ENCODE data around the gene IRF5. TPM values are rescaled to one million over a fixed set of nuclear protein-coding genes. Genes with fewer than 3 reads are reported as not detected.

The IRF5 gene
- total RNA-seq, 1 donor from 2014 or later = 19.9 TPM

DNA sequence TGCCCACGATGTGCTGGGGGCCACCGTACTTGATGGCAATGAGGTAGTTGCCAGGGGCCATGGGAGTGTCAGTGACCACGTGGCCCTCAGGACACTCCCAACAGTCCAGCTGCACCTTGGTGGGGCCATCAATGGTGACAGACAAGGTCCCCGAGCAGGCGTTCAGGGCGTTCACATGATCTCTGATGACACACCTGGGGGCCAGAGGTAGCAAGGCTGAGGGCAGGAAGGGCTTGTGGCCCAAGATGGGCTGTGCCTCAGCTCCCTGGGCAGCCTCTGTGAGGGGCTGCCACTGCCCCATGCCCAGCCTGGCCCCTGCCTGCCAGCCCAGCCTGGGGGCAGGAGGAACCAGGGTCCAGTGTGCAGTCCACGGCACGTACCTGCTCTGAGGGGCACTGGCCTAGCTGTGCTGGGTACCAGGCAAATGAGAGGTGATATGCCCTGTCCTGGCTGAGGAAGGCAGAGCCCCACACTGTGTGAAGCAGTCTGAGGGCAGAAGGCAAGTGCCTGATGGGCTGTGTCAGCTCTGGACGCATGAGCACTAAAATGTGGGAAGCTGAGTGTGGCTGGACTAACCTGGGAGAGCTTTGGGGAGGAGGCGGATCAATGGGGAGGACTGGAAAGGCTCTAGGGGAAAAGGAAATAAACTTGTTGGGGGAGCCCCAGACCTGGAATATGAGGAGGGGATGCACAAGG, 23.7 kb upstream of the IRF5 start:
- TF ChIP-seq, protein P1, sequence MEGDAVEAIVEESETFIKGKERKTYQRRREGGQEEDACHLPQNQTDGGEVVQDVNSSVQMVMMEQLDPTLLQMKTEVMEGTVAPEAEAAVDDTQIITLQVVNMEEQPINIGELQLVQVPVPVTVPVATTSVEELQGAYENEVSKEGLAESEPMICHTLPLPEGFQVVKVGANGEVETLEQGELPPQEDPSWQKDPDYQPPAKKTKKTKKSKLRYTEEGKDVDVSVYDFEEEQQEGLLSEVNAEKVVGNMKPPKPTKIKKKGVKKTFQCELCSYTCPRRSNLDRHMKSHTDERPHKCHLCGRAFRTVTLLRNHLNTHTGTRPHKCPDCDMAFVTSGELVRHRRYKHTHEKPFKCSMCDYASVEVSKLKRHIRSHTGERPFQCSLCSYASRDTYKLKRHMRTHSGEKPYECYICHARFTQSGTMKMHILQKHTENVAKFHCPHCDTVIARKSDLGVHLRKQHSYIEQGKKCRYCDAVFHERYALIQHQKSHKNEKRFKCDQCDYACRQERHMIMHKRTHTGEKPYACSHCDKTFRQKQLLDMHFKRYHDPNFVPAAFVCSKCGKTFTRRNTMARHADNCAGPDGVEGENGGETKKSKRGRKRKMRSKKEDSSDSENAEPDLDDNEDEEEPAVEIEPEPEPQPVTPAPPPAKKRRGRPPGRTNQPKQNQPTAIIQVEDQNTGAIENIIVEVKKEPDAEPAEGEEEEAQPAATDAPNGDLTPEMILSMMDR (IDR thresholded peaks at IDR 0.05; ENCODE audit: insufficient read depth, low read length, poor library complexity, severe bottlenecking) = no peak
- H3K36me3 ChIP-seq (ENCODE audit: control insufficient read depth, insufficient read depth, low read length) = no peaks in the 10 kb centered on the region
- H3K4me3 ChIP-seq (ENCODE audit: low read depth, low read length) = no peak overlapping the region
- DNase-seq (ENCODE audit: low read depth) = no peak
- H3K27me3 ChIP-seq (ENCODE audit: control insufficient read depth, insufficient read depth, low read length) = peaks cover 41% of the 10 kb centered on the region

DNA sequence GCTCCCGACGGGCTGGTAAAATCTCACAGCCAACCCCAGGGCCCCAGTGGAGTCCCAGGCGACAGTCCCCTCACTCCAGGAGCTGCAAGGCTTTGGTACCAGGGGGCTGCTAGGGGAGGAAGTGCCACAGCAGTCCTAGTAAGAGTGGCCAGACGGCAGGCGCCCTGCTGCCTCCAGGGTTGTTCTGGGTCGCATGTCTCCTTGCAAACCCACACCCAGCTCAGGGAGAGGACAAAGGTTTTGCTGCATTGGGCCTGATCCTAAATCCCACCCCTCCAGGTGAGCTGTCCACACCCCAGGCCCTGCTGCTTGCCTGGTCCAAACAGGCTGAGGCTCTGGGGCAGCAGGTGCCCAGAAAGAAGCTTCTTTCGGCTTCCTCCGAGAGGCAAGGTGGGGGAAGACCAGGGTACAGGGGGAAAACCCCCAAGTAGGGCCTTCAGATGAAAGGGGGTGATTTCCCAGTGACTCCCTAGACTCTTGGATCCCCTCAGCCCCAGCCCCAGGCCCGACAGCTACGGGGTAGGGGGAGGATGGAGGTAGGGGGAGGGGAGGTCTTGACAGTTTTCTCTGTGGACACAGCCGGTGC, 23.1 kb upstream of the IRF5 start:
- Histone ChIP-seq H3K36me3 (ENCODE audit: control insufficient read depth, insufficient read depth, low read length) (no peaks in the 10 kb centered on the region), H3K27me3 (ENCODE audit: control insufficient read depth, insufficient read depth, low read length) (peaks cover 47% of the 10 kb centered on the region), H3K4me3 (ENCODE audit: low read depth, low read length) (no peak overlapping the region)
- TF ChIP-seq, protein P1 (IDR thresholded peaks at IDR 0.05; ENCODE audit: insufficient read depth, low read length, poor library complexity, severe bottlenecking) = no peak
- DNase-seq (ENCODE audit: low read depth) = no peak

DNA sequence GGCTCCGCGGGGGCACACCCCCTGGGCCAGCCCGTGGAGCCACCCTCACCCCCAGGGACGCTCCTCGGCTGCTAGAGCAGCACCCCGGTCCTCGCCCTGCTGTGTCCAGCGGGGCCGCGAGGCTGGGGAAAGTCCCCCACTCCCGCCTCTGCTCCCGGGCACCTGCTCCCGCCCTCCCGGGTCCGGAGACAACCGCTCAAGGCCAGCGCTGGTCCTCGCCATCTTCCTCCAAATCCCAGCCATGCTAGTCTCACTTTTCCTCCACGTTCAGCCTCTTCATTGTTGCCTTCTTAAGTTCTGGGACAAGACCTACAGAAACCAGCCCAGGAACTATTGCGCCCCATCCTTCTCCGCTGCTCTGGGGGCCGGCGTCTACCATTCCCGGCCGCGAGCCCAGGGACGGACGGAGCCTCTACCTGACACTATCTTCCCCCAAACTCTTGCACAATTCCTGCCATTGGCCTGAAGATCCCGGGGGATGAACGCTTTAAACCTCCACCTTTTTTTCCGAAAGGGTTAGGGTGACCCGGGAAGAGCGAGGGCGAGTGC, 22.4 kb upstream of the IRF5 start:
- Histone ChIP-seq H3K4me3 (ENCODE audit: low read depth, low read length) (no peak overlapping the region), H3K27me3 (ENCODE audit: control insufficient read depth, insufficient read depth, low read length) (peaks cover 53% of the 10 kb centered on the region), H3K36me3 (ENCODE audit: control insufficient read depth, insufficient read depth, low read length) (no peaks in the 10 kb centered on the region)
- TF ChIP-seq, protein P1 (IDR thresholded peaks at IDR 0.05; ENCODE audit: insufficient read depth, low read length, poor library complexity, severe bottlenecking) = no peak
- DNase-seq (ENCODE audit: low read depth) = no peak

DNA sequence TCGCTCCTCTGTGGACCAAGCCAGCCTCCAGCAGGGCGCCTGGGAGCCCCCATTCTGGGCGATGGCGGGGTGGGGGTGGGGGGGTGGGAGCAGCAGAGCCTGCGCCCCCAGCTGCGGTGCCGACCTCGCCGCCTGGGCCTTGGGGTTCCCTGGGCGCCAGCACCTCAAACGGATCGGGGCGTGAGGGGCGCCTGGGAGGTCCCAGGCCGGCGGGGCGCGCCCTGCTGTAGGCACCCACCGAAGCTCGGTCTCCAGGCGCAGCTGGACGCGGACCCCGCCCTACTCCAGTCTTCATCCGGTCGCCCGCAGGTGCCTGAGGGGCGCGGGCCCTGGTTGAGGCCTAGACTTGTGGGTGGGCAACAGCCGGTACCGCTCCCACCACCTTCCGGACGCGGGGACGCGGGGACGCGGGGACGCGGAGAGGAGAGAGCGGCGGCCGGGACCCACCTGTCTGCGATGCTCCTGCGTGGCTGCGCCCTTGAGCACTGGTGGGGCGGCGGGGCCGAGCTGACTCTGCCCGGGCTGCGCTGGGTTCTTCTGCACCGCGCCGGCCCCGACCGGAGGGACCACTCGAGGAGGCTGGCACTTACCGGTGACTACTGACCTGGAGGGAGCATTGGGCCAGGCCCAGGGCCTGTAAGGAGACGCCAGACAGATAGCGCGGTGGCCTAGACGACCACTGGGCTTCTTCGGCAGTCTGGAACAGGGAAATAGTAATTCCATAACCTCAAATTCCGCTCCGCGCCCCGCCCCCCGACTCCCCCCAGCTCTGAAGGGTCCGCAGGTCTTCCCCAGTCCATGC, 21.7 kb upstream of the IRF5 start:
- no peak overlapping the region for H3K4me3 ChIP-seq (ENCODE audit: low read depth, low read length)
- H3K27me3 ChIP-seq (ENCODE audit: control insufficient read depth, insufficient read depth, low read length) = peaks cover 55% of the 10 kb centered on the region
- H3K36me3 ChIP-seq (ENCODE audit: control insufficient read depth, insufficient read depth, low read length) = no peaks in the 10 kb centered on the region
- TF ChIP-seq, protein P1 (IDR thresholded peaks at IDR 0.05; ENCODE audit: insufficient read depth, low read length, poor library complexity, severe bottlenecking) = no peak
- DNase-seq (ENCODE audit: low read depth) = no peak

DNA sequence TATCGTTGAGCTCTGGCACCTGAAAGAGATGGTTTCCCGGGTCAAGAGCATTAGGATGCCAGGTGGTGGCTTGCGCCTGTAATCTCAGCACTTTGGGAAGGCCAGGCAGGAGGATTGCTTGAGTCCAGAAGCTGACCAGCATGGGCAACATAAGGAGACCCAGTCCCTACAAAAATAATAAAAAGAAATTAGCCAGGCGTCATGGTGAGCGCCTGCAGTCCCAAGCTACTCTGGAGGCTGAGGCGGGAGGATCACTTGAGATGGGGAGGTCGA, 21.1 kb upstream of the IRF5 start:
- TF ChIP-seq, protein P1 (IDR thresholded peaks at IDR 0.05; ENCODE audit: insufficient read depth, low read length, poor library complexity, severe bottlenecking) = no peak
- Histone ChIP-seq H3K36me3 (ENCODE audit: control insufficient read depth, insufficient read depth, low read length) (no peaks in the 10 kb centered on the region), H3K4me3 (ENCODE audit: low read depth, low read length) (no peak overlapping the region), H3K27me3 (ENCODE audit: control insufficient read depth, insufficient read depth, low read length) (peaks cover 55% of the 10 kb centered on the region)
- DNase-seq (ENCODE audit: low read depth) = no peak

Measured in kidney epithelial cell (primary cell).